Trophoblast cell (in vitro differentiated cells and primary cell): ENCODE data around the gene TAPT1.

Experiments
- DNase-seq, 2 donors: peaks; one replicate each; pipeline ENCODE4 v3.0.0-alpha.2; 2016
- H2AFZ ChIP-seq: 2 replicates; pipeline ENCODE4 v1.6.1; 2013; ENCODE audit warnings: low read length, moderate library complexity, mild to moderate bottlenecking; ENCODE audit not compliant: insufficient read depth, poor library complexity
- H2AK5ac ChIP-seq: 2 replicates; pipeline ENCODE4 v1.6.1; 2013; ENCODE audit warnings: mild to moderate bottlenecking, low read length
- H2BK120ac ChIP-seq: 2 replicates; pipeline ENCODE4 v1.6.1; 2013; ENCODE audit warnings: low read length, mild to moderate bottlenecking, moderate library complexity; ENCODE audit not compliant: insufficient read depth, poor library complexity
- H2BK12ac ChIP-seq: 2 replicates; pipeline ENCODE4 v1.6.1; 2013; ENCODE audit warnings: mild to moderate bottlenecking, low read length, moderate library complexity
- H2BK5ac ChIP-seq: 2 replicates; pipeline ENCODE4 v1.6.1; 2013; ENCODE audit warnings: low read length, low read depth, moderate library complexity, mild to moderate bottlenecking; ENCODE audit not compliant: poor library complexity
- H3K14ac ChIP-seq: 2 replicates; pipeline ENCODE4 v1.6.1; 2013; ENCODE audit warnings: mild to moderate bottlenecking, low read length
- H3K18ac ChIP-seq: 2 replicates; pipeline ENCODE4 v1.6.1; 2013; ENCODE audit warnings: mild to moderate bottlenecking, low read length
- H3K23ac ChIP-seq: 2 replicates; pipeline ENCODE4 v1.6.1; 2013; ENCODE audit warnings: low read length
- H3K27ac ChIP-seq: 2 replicates; pipeline ENCODE4 v1.5.1; 2013; ENCODE audit warnings: low read depth, mild to moderate bottlenecking, inconsistent platforms, low read length, moderate library complexity
- H3K27me3 ChIP-seq: 2 replicates; pipeline ENCODE4 v1.6.1; 2013; ENCODE audit warnings: inconsistent platforms, mild to moderate bottlenecking, low read length, moderate library complexity; ENCODE audit not compliant: insufficient read depth
- H3K36me3 ChIP-seq, 2 experiments: 1 replicate in 1 of 2; 2 replicates in 1 of 2; pipeline ENCODE4 v1.6.1; 2013; ENCODE audit warnings: low read length in 2 of 2, mild to moderate bottlenecking in 2 of 2, moderate library complexity in 1 of 2; ENCODE audit not compliant: insufficient read depth in 2 of 2, control insufficient read depth in 1 of 2
- H3K4ac ChIP-seq: 2 replicates; pipeline ENCODE4 v1.6.1; 2013; ENCODE audit warnings: low read depth, mild to moderate bottlenecking, low read length, moderate library complexity
- H3K4me1 ChIP-seq, 2 experiments: 1 replicate in 1 of 2; 2 replicates in 1 of 2; pipeline ENCODE4 v1.6.1; 2013; ENCODE audit warnings: low read length in 2 of 2, mild to moderate bottlenecking in 2 of 2, moderate library complexity in 1 of 2; ENCODE audit not compliant: insufficient read depth in 2 of 2, control insufficient read depth in 1 of 2
- H3K4me2 ChIP-seq: 2 replicates; pipeline ENCODE4 v1.6.1; 2013; ENCODE audit warnings: inconsistent platforms, mild to moderate bottlenecking, low read length, moderate library complexity
- H3K4me3 ChIP-seq: 2 replicates; pipeline ENCODE4 v1.5.1; 2013; ENCODE audit warnings: mild to moderate bottlenecking, low read depth, low read length, inconsistent platforms
- H3K79me1 ChIP-seq: one replicate; pipeline ENCODE4 v1.6.1; 2013; ENCODE audit warnings: low read length
- H3K79me2 ChIP-seq: 2 replicates; pipeline ENCODE4 v1.6.1; 2013; ENCODE audit warnings: low read length, mild to moderate bottlenecking; ENCODE audit not compliant: control insufficient read depth, insufficient read depth, poor library complexity
- H3K9ac ChIP-seq: 2 replicates; pipeline ENCODE4 v1.6.1; 2013; ENCODE audit warnings: mild to moderate bottlenecking, low read length
- H3K9me3 ChIP-seq: 2 replicates; pipeline ENCODE4 v1.6.1; 2013; ENCODE audit warnings: low read depth, mild to moderate bottlenecking, control low read depth, inconsistent platforms, low read length; ENCODE audit not compliant: insufficient read depth
- H4K12ac ChIP-seq: 2 replicates; pipeline ENCODE4 v1.6.1; 2013; ENCODE audit warnings: low read depth, mild to moderate bottlenecking, low read length, moderate library complexity
- H4K8ac ChIP-seq: 2 replicates; pipeline ENCODE4 v1.6.1; 2013; ENCODE audit warnings: low read depth, mild to moderate bottlenecking, low read length, moderate library complexity
- H4K91ac ChIP-seq: one replicate; pipeline ENCODE4 v1.6.1; 2013; ENCODE audit warnings: low read depth, mild to moderate bottlenecking, low read length, moderate library complexity
- WGBS: extraction: QIAGEN DNeasy Blood & Tissue Kit; methylation state at CpG from one replicate; pipeline ENCODE4 v1.1.7; 2013; ENCODE audit warnings: missing lambda C conversion rate; ENCODE audit not compliant: insufficient read length, insufficient coverage; ENCODE audit errors: extremely low coverage; 5-methylcytosine and 5-hydroxymethylcytosine counted together

TAPT1 gene

DNA sequence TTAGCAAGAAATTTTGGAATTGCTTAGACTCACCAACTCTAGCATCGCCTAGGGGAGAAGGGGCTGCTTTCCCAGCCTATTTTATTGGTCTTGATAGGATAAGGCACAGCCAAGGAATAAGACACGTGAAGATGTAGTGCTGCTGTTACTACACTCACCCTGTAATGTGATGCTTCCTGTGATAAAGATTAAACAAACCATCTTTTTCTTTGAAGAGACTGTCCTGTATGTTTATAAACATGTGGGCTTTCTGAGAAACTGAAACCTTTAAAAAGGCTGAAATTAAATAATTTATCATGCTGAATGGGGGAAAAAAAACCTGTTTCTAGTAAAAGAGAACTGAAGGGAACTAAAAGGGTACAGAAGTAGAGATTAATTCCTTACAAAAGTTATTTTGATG, 13.2 kb downstream of the TAPT1 start:
- WGBS: no CpG with 5 or more reads among the region's 2 CpGs
- Histone ChIP-seq H3K79me1 (no peaks in the 10 kb centered on the region), H3K27ac (no peak overlapping the region), H3K4ac (no peak overlapping the region), H4K91ac (no peak overlapping the region), H3K27me3 (no peaks in the 10 kb centered on the region), H2BK12ac (no peak overlapping the region), H3K18ac (no peak overlapping the region), H2BK5ac (no peak overlapping the region), H3K9ac (no peak overlapping the region), H3K14ac (no peak overlapping the region), H2AFZ (no peak overlapping the region), H3K23ac (no peak overlapping the region), H3K4me3 (no peak overlapping the region), H2AK5ac (no peak overlapping the region), H3K9me3 (no peaks in the 10 kb centered on the region), H3K36me3 (peaks cover 0 to 2% of the 10 kb centered on the region in 2 experiments), H4K12ac (no peak overlapping the region), H3K79me2 (no peaks in the 10 kb centered on the region), H4K8ac (no peak overlapping the region), H3K4me2 (no peak overlapping the region), H2BK120ac (no peak overlapping the region), H3K4me1 (no peaks in the 10 kb centered on the region)
- DNase-seq: no peak

DNA sequence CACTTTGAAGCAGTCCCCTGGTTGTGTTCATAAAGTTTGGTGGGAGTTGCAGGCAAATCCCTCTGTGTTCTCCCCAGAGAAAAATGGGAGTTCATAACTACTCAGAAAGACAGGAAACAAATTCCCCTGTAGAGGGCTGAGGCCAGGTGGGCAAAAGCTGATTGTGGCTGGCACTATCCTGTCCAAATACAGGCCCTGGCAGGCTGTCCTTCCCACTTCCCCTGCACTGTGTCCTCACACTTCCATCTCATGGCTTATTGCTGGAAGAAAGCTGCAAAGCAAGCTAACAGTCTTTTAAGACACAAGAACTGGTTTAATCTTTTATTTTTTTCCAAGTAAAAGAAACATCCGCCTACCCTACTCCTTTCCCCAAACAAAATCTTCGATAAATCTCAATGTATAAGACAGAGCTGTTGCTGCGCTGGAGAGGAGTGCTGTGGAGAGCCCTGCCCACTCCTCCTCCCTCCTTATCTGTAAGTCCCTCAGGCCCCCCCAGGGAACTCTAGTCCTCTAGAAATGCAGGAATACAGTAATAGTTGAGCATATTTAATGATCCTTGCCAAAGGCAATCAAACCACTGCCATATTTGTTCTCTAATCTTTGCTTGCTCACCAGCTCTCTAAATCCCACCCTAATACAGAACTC, 14.0 kb downstream of the TAPT1 start:
- no peak overlapping the region for H3K4me3 ChIP-seq
- no peak overlapping the region for H2AK5ac ChIP-seq
- no peak overlapping the region for H4K12ac ChIP-seq
- H3K79me1 ChIP-seq: no peaks in the 10 kb centered on the region
- no peak overlapping the region for H3K4me2 ChIP-seq
- H3K27me3 ChIP-seq: no peaks in the 10 kb centered on the region
- H2AFZ ChIP-seq: no peak overlapping the region
- H3K14ac ChIP-seq: no peak overlapping the region
- no peak overlapping the region for H3K18ac ChIP-seq
- H4K91ac ChIP-seq: no peak overlapping the region
- H3K23ac ChIP-seq: no peak overlapping the region
- H3K4ac ChIP-seq: no peak overlapping the region
- H2BK5ac ChIP-seq: no peak overlapping the region
- no peak overlapping the region for H4K8ac ChIP-seq
- peaks cover 0 to 2% of the 10 kb centered on the region in 2 experiments for H3K36me3 ChIP-seq
- 100% methylated on average over 2 of the region's 3 CpGs for WGBS
- no peaks in the 10 kb centered on the region for H3K4me1 ChIP-seq
- no peaks in the 10 kb centered on the region for H3K9me3 ChIP-seq
- no peak for DNase-seq
- H3K9ac ChIP-seq: no peak overlapping the region
- H2BK120ac ChIP-seq: no peak overlapping the region
- no peaks in the 10 kb centered on the region for H3K79me2 ChIP-seq
- H2BK12ac ChIP-seq: no peak overlapping the region
- no peak overlapping the region for H3K27ac ChIP-seq

DNA sequence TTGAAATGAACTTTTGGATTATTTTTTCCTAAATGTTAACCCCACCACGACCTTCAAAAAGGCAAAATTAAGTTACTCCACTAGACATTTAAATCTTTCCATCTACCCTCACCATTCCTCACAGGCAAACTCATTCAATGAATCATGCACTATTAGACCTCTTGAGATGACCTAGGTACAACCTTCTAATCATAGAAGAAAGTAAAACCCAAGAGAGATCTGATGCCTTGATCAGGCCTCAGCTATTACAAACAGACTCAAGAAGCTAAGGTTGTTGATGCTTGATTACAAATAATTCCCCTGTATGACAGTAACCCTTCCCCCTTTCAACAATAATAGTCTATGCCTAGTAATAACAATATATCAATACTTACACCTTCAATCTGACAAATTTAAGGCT, 18.9 kb downstream of the TAPT1 start:
- no peak overlapping the region for H3K4ac ChIP-seq
- no peak overlapping the region for H2BK5ac ChIP-seq
- no peaks in the 10 kb centered on the region for H3K79me2 ChIP-seq
- no peak overlapping the region for H3K23ac ChIP-seq
- H2AK5ac ChIP-seq: no peak overlapping the region
- H3K18ac ChIP-seq: no peak overlapping the region
- no peak overlapping the region for H2BK12ac ChIP-seq
- H2AFZ ChIP-seq: no peak overlapping the region
- H3K14ac ChIP-seq: no peak overlapping the region
- no peak overlapping the region for H2BK120ac ChIP-seq
- no peaks in the 10 kb centered on the region for H3K9me3 ChIP-seq
- no peak overlapping the region for H3K9ac ChIP-seq
- no peak overlapping the region for H4K91ac ChIP-seq
- no peaks in the 10 kb centered on the region for H3K79me1 ChIP-seq
- H3K4me1 ChIP-seq: no peaks in the 10 kb centered on the region
- H3K27ac ChIP-seq: no peak overlapping the region
- H4K8ac ChIP-seq: no peak overlapping the region
- H3K27me3 ChIP-seq: no peaks in the 10 kb centered on the region
- no peak overlapping the region for H4K12ac ChIP-seq
- no peak overlapping the region for H3K4me2 ChIP-seq
- WGBS: no CpG with 5 or more reads among the region's 1 CpG
- no peak overlapping the region for H3K4me3 ChIP-seq
- H3K36me3 ChIP-seq: peaks cover 0 to 2% of the 10 kb centered on the region in 2 experiments
- no peak for DNase-seq

DNA sequence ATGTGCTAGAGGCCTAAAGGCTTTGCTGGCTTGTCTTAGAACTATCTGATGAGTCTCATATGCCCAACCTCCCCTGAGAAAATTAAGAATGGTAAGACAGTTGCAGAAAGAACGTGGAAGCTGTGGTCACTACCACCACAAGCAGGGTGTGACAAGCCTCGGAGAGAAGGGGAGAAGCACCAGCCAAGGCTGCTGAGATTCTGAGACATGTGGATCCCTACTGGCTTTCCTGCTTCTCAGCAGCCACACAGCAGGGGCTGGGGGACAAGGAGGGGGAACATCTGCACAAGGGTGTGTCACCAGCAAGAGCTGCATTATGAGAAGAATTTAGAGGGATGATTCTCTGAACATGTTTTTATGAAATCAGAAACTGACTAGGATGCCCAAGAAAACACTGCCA, 19.4 kb downstream of the TAPT1 start:
- H4K12ac ChIP-seq: no peak overlapping the region
- no peak overlapping the region for H3K18ac ChIP-seq
- no peak overlapping the region for H3K4ac ChIP-seq
- H4K91ac ChIP-seq: no peak overlapping the region
- no peak overlapping the region for H2BK12ac ChIP-seq
- no peak for DNase-seq
- no peak overlapping the region for H2BK5ac ChIP-seq
- H3K9me3 ChIP-seq: no peaks in the 10 kb centered on the region
- no peak overlapping the region for H3K4me3 ChIP-seq
- H3K79me1 ChIP-seq: no peaks in the 10 kb centered on the region
- no CpG with 5 or more reads among the region's 2 CpGs for WGBS
- H3K4me2 ChIP-seq: no peak overlapping the region
- H4K8ac ChIP-seq: no peak overlapping the region
- H3K27me3 ChIP-seq: no peaks in the 10 kb centered on the region
- no peak overlapping the region for H2AFZ ChIP-seq
- H2AK5ac ChIP-seq: no peak overlapping the region
- H3K14ac ChIP-seq: no peak overlapping the region
- H3K4me1 ChIP-seq: no peaks in the 10 kb centered on the region
- no peak overlapping the region for H2BK120ac ChIP-seq
- no peak overlapping the region for H3K27ac ChIP-seq
- H3K79me2 ChIP-seq: no peaks in the 10 kb centered on the region
- H3K36me3 ChIP-seq: no peaks in the 10 kb centered on the region
- H3K9ac ChIP-seq: no peak overlapping the region
- H3K23ac ChIP-seq: no peak overlapping the region
